Suprapubic skin (tissue), 4 donors: ENCODE results near the gene PHETA1. TPM values are rescaled to one million over a fixed set of nuclear protein-coding genes. Genes with fewer than 3 reads are reported as not detected.

ENCODE experiments used
- DNase-seq, 2 donors: peaks; one replicate each; pipeline ENCODE4 v3.0.0-alpha.2; 2019; ENCODE audit warnings: low spot score in 2 of 2
- H3K27ac ChIP-seq: fragments of 200-600 bp; sonication (generic); one replicate; pipeline ENCODE4 v1.5.1; 2019
- H3K27me3 ChIP-seq: fragments of 200-600 bp; sonication (generic); one replicate; pipeline ENCODE4 v1.5.1; 2019
- H3K36me3 ChIP-seq: fragments of 200-600 bp; sonication (generic); one replicate; pipeline ENCODE4 v1.5.1; 2019
- H3K4me1 ChIP-seq: fragments of 200-600 bp; sonication (generic); one replicate; pipeline ENCODE4 v1.5.1; 2019
- H3K4me3 ChIP-seq: fragments of 200-600 bp; sonication (generic); one replicate; pipeline ENCODE4 v1.5.1; 2019; ENCODE audit warnings: mild to moderate bottlenecking
- H3K9me3 ChIP-seq: fragments of 200-600 bp; sonication (generic); one replicate; pipeline ENCODE4 v1.5.1; 2019
- EP300 ChIP-seq: sonication (generic); formaldehyde crosslinking; IDR thresholded peaks from one replicate; pipeline ENCODE4 v1.6.1; 2017; ENCODE audit warnings: antibody characterized with exemption
- POLR2A ChIP-seq, 2 donors: fragments of 450-650 bp; IDR thresholded peaks; one replicate each; pipeline ENCODE4 v1.6.1; 2017; ENCODE audit warnings: antibody characterized with exemption in 2 of 2, mild to moderate bottlenecking in 2 of 2, moderate library complexity in 2 of 2
- POLR2AphosphoS5 ChIP-seq, 3 donors: sonication (generic); formaldehyde crosslinking; IDR thresholded peaks; one replicate each; pipeline ENCODE4 v1.6.1; 2017; ENCODE audit warnings: antibody characterized with exemption in 3 of 3
- WGBS: methylation state at CpG from one replicate; pipeline ENCODE4 v1.1.5; 2018; 5-methylcytosine and 5-hydroxymethylcytosine counted together
- total RNA-seq, 4 donors: library from RNA; depleted of rRNA; stranded (reverse); fragments of >200 nt; gene quantifications; one replicate each; pipeline ENCODE4 v1.1.0, GENCODE V29; 2016
- TF ChIP-seq, protein P1 (sequence below), 2 donors: fragments of 200-600 bp in 1 of 2; fragments of 450-650 bp in 1 of 2; sonication (generic) in 1 of 2; IDR thresholded peaks; one replicate each; pipeline ENCODE4 v1.5.1; 2016 to 2019; ENCODE audit warnings: antibody characterized with exemption in 2 of 2, mild to moderate bottlenecking in 1 of 2, moderate library complexity in 1 of 2

Gene PHETA1
- total RNA-seq, 4 donors from 2014 or later = 15.9 to 25.7 (median 23.2) TPM

DNA sequence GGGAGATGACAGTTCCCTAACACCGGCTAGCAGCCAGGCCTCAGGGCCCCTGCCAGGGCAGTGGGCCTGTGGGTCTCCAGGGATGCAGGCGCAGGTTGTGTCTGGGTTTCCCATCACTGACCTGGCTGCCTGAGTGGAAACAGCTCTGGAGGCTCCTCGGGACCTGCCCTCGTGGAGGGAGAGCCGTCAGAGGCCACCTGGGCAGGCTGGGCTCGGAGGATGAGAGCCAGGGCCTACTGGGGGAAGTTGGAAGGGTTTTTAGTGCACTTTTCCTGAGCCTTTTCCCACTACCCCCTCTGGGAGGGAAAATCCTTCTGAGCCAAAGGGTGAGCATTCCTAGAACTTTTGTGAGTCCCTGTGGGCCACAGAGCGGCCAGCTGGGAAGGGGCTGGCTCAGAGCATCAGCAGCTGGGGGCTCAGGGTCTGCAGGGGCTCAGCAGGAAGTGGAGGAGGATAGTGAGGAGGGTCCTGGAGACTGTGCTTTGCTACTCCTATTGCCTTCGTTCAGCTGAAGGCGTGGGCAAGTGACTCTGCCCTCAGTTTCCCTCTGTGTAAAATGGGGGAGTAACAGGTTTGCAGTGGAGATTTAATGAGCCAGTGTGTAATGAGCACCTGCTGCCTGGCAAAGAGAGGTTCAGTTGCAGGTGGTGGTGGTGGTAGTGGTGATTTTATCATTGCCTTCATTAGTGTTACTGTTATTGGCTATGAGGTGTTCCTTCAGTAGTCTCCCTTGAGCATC is 38.7 kb upstream of the PHETA1 start:
- WGBS = 80% methylated on average over 9 of the region's 9 CpGs
- no peak for DNase-seq
- TF ChIP-seq POLR2AphosphoS5 (IDR thresholded peaks at IDR 0.05) = no peak
- TF ChIP-seq, protein P1, sequence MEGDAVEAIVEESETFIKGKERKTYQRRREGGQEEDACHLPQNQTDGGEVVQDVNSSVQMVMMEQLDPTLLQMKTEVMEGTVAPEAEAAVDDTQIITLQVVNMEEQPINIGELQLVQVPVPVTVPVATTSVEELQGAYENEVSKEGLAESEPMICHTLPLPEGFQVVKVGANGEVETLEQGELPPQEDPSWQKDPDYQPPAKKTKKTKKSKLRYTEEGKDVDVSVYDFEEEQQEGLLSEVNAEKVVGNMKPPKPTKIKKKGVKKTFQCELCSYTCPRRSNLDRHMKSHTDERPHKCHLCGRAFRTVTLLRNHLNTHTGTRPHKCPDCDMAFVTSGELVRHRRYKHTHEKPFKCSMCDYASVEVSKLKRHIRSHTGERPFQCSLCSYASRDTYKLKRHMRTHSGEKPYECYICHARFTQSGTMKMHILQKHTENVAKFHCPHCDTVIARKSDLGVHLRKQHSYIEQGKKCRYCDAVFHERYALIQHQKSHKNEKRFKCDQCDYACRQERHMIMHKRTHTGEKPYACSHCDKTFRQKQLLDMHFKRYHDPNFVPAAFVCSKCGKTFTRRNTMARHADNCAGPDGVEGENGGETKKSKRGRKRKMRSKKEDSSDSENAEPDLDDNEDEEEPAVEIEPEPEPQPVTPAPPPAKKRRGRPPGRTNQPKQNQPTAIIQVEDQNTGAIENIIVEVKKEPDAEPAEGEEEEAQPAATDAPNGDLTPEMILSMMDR (IDR thresholded peaks at IDR 0.05) = no peak
- peaks cover 88% of the 10 kb centered on the region for H3K4me1 ChIP-seq
- no peaks in the 10 kb centered on the region for H3K27me3 ChIP-seq
- no peaks in the 10 kb centered on the region for H3K9me3 ChIP-seq
- peak overlapping the region; percentile 6 for H3K27ac ChIP-seq
- no peaks in the 10 kb centered on the region for H3K36me3 ChIP-seq
- peak overlapping the region; percentile 75 for H3K4me3 ChIP-seq

DNA sequence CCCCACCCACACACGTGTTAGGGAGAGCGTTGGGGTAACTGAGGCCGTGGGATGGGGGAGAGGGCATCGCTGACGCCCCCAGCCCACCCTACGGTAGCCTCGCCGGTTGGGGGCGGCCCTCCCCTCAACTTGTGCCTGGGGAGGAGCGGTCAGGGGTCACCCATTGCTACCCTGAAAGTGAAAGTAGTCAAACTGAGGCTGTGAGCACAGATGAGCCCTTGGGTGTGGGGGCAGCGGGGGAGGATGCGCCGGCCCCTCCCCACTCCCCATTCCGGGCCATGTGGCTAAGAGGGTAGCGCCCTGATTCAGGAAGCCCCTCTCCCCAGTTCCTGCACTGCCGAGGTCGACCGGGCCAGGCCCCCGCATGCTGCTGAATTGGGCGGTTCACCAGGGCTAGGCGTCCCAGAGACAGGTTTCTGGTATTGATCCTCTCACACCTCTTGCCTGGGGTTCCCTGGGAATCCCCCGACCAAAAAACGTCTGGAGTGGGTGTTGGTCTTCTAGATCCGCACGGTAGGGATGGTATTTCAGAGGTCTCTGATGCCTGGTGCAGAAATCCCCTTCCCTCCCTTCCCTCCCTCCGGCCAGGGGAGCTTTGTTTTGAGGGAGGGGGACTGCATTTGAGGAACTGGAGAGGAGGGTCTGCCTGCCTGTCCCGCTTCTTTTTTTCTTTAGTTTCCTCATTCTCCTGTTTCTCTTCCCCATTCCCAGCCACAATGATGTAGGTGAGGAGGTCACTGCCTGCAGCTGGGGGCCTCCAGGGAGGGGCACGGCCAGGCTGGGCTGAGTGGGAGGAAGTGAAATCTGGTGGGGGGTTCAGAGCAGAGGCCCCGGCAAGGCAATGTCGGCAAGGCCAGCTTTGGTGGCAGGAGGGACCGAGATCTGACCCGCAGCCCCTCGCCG is 37.8 kb upstream of the PHETA1 start:
- Histone ChIP-seq H3K4me1 (peaks cover 80% of the 10 kb centered on the region), H3K9me3 (no peaks in the 10 kb centered on the region), H3K27me3 (no peaks in the 10 kb centered on the region), H3K27ac (peak overlapping the region; percentile 86), H3K36me3 (no peaks in the 10 kb centered on the region), H3K4me3 (peak overlapping the region; percentile 75)
- no peak for DNase-seq
- 31% methylated on average over 20 of the region's 34 CpGs for WGBS
- TF ChIP-seq EP300 = no peak
- no peak for TF ChIP-seq POLR2AphosphoS5 (IDR thresholded peaks at IDR 0.05)
- TF ChIP-seq POLR2A (IDR thresholded peaks at IDR 0.05) = no peak
- TF ChIP-seq, protein P1 (IDR thresholded peaks at IDR 0.05) = no peak

DNA sequence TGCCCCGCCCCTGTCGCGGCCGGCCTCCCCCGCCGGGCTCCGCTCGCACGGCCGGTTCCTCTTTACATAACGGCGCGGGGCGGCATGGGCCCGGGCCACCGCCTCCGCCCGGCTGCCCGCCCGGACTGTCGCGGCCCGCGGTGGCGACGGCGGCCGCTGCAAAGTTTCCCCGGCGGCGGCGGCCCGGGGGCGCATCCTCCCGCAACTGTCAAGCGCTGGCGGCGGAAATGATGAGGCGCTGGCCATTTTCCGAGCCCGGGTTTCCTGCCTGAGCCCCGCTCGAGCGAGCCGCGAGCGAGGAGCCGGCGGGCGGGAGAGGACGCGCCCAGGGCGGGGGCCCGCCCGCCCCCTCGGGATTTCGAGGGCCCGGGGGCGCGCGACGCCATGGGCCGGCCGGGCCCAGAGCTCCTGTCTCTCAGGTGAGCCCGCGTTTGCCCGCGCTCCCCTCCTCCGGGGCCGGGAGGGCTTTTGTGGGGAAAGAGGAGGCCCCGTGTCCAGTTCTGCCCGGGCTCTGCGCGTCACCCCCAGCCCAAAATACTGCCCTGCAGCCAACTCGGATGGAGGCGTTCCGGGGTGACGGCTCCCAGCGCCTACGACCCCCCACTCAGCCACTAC is 37.1 kb upstream of the PHETA1 start, which contains the start of gene SH2B3:
TSS of gene SH2B3 (plus strand) at position 65 of the 615 bp plus-strand sequence. CDS start 12,223 bp downstream, outside the sequence.
- DNase-seq = peak in 1 of 2 donors; percentile 87
- Histone ChIP-seq H3K4me1 (peaks cover 74% of the 10 kb centered on the region), H3K27ac (peak within 1 kb of the TSS; percentile 86), H3K4me3 (peak within 1 kb of the TSS; percentile 75), H3K9me3 (no peaks in the 10 kb centered on the region), H3K27me3 (no peaks in the 10 kb centered on the region), H3K36me3 (no peaks in the 10 kb centered on the region)
- whole genome bisulfite sequencing = 1% methylated on average over 32 of the region's 80 CpGs
- peak in 1 of 2 donors; percentile 71 for TF ChIP-seq POLR2A (IDR thresholded peaks at IDR 0.05)
- TF ChIP-seq, protein P1 (IDR thresholded peaks at IDR 0.05) = no peak

DNA sequence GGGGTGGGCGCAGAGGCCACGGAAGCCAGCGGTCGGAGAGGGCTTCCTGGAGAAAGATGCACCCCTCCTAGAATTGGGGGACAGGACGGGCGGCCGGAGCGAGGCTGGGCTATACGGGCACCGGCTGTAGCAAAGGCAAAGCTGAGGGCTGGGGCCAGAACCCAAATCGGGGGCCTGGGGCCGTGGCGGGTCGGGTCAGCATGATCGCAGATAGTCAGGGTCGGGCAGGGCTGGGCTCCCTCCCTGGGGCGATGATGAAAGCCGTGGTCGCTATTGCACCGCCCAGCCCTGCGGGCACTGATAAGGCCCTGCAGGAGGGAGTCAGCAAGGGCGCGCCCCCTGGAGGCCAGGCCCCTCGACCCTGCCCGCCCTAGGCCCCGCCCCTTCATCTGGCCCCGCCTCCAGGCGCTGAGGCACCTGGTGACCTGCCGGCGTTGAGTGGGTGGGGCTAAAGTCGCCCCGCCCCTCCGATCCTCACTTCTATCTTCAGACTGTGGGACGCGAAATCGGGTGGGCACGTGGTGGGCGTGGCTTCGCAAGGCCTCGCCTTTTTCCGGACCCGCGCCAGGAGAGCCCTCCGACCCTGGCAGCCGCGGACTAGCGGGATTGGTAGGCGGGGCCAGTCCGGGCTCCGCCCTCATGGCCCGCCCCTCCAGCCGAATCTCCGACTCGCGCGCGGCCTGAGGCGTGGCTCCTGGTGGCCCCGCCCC is 36.4 kb upstream of the PHETA1 start:
- 7% methylated on average over 27 of the region's 59 CpGs for WGBS

More for the DNA sequence above, 36.4 kb upstream of the PHETA1 start:
- Histone ChIP-seq H3K27ac (peak overlapping the region; percentile 86), H3K4me1 (peaks cover 67% of the 10 kb centered on the region), H3K4me3 (peak overlapping the region; percentile 75), H3K36me3 (no peaks in the 10 kb centered on the region), H3K9me3 (no peaks in the 10 kb centered on the region), H3K27me3 (no peaks in the 10 kb centered on the region)
- TF ChIP-seq, protein P1 (IDR thresholded peaks at IDR 0.05) = peak; percentile 4 to 58
- no peak for TF ChIP-seq EP300
- peak in 1 of 3 donors; percentile 39 for TF ChIP-seq POLR2AphosphoS5 (IDR thresholded peaks at IDR 0.05)
- peak; percentile 95 to 97 for DNase-seq
